KG1 (cell line): Measurements from ENCODE around the gene GUCY1A2.
"Not testable (repeated sequence)": the region's sequence is repeated elsewhere in the genome, so short reads cannot be mapped to it uniquely, and the experiment has no call there.

Experiments used
- DNase-seq: peaks from one replicate; lab custom pipeline; 2025; lab: John Stamatoyannopoulos, UW

GUCY1A2 gene, protein sequence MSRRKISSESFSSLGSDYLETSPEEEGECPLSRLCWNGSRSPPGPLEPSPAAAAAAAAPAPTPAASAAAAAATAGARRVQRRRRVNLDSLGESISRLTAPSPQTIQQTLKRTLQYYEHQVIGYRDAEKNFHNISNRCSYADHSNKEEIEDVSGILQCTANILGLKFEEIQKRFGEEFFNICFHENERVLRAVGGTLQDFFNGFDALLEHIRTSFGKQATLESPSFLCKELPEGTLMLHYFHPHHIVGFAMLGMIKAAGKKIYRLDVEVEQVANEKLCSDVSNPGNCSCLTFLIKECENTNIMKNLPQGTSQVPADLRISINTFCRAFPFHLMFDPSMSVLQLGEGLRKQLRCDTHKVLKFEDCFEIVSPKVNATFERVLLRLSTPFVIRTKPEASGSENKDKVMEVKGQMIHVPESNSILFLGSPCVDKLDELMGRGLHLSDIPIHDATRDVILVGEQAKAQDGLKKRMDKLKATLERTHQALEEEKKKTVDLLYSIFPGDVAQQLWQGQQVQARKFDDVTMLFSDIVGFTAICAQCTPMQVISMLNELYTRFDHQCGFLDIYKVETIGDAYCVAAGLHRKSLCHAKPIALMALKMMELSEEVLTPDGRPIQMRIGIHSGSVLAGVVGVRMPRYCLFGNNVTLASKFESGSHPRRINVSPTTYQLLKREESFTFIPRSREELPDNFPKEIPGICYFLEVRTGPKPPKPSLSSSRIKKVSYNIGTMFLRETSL

DNA sequence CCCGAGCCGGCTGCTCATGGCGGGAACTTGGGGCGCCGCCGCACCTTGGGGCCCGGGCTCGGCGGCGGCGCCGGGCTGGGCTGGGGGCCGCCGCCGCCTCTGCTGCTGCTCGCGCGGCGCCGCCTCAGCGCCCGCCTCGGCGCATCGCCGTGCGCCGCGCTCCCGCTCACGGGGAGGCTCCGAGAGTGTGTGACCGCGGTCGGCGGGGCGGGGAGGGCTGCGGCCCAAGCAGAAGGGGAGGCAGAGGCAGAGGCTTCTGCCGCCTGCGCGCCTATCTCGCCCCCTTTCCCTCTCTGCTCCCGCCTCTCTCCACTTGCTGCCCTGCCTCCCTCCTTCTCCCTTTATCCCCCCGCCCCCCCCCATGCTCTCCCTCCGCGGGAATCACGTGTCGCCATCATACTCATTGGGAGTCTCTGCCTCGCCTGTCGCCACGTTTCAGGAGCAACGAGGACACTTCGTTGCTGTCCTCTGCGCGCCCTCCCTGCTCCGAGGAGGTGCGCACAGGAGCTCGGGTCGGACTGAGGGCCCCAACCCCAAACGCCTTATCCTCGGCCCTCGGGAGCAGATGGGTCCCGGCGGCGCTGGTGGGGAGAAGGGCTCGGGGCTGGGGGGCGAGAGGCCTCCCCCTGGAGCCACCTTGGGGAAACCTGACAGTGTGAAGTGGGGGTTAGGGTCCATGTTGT, at the start of gene GUCY1A2:
GUCY1A2 (minus strand) TSS at position 258 of the 683 bp plus-strand sequence. CDS start 421 bp downstream, outside the sequence.
- DNase-seq, result no peak

DNA sequence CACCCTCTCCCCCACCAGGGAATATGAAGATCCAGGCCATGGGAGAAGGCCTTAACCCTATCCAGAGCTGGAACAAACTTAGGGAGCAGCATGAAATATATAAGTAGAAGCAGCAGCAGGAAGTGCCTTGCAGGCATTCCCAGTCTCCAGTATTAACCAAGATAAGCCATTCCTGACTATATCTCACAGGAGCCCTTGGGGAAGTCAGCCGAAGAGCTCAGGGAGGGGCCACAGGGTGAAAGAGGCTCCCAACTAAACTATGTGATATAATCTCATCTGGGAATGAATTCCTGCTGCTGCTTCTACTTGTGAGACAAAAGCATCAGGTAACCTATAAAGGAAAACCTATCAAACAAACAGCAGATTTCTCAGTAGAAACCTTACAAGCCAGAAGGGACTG, 36.1 kb upstream of the GUCY1A2 start:
- no peak for DNase-seq

DNA sequence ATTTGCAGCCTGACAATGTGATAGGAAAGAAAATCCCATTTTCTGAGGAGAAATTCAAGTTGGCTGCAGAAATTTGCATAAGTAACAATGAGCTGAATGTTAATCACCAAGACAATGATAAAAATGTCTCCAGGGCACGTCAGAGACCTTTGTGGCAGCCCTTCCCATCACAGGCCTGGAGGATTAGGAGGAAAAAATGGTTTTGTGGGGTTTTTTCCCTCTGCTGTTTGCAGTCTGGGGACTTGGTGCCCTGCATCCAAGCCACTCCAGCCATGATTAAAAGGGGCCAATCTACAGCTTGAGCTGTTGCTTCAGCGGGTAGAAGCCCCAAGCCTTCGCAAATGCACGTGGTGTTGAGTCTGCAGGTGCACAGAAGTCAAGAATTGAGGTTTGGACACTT, 33.1 kb upstream of the GUCY1A2 start:
- not testable (repeated sequence) for DNase-seq

DNA sequence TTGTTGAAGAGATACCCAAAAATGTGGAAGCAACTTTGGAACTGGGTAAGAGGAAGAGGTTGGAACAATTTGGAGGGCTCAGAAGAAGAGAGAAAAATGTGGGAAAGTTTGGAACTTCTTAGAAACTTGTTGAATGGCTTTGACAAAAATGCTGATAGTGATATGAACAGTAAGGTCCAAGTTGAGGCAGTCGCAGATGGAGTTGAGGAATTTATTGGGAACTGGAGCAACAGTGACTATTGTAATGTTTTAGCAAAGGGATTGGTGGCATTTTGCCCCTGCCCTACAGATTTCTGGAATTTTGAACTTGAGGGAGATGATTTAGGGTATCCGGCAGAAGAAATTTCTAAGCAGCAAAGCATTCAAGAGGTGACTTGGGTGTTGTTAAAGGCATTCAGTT, 32.6 kb upstream of the GUCY1A2 start:
- DNase-seq, result not testable (repeated sequence)

DNA sequence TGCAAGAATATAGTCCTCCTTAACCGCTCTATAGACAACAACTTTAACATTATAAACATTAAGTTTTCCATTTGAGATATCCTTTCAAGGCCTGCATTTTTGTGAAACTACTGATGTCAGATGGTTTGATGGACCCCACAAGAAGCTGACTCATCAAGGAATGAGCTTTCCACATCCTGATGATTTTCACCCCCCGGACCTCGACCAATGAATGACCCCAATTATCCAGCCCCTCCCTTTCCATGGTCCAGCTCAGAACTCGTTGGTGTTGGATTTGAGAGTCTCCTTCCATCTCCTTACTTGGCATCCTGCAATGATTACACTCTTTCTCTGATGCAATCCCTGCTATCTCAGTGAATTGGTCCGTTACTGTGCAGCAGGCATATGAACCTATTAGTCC, 31.8 kb upstream of the GUCY1A2 start:
- DNase-seq, result no peak

DNA sequence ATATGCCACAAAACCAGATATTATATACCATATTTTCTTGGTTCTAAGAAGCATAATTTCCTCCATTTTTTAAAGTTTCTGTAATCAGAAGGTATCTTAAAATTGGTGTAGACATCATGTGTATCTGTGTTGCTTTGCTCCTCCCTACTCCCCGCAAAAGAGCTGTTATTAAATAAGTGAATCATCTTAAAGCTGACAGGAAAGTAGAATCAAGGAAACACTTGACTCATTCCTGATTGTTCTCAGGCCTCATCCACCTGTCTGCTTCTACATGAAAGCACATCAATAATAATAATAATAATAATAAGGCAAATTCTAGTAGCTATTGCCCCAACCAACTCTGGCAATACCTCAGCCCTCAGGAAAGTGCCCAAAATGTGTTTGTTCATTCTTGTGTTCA, 26.2 kb upstream of the GUCY1A2 start:
- no peak for DNase-seq

DNA sequence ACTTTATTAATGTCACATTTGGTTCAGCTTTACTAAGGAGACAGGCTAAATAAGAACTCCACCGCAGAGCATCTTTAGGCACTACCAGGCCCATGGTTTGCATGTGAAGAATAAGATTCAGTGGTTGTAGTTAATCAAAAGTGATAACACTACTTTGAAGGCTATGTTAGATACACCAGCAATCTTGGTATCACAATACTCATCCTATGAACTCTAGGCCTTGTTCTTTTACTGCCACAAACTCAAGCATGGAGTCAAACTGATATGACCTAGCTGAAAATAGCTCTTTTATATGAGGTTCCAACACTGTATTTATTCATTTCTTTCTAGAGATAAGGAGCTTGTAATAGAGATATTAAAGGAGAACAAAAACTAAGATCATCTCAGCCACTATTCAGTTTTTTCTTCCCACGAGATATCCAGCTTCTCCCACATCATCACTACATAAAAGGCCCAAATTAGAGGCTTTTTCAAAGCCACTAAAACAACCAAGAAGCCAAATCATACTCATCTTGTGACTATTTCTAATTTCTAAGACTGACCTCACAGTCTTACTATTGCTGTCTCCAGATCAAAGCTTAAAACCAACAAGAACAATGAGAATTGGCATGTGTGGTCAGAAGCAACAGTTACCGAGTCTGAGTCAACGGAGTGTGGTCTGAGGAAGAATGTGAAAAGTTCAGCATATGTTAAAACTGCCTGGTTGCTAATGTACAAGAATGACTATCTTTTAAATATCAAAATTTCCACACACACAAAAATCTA, 25.1 kb upstream of the GUCY1A2 start:
- DNase-seq, result no peak

DNA sequence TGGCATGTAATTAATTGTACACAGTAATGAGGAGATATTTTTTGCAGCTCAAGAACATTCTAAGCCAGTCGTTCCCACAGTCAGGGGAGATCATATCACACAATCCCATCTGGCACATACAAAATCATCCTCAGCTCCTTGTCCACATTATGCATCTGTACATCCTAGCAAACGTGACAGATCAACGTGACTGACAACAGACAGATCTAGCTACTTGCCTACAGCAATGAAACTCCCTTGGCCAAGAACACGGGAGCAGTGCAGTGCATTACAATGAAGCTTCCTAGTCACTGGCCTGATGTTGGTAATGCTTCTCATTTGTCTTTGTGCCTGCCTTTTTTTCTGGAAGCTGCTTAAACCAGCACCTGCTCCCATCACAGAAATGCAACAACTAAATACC, 24.5 kb upstream of the GUCY1A2 start:
- DNase-seq, result no peak

DNA sequence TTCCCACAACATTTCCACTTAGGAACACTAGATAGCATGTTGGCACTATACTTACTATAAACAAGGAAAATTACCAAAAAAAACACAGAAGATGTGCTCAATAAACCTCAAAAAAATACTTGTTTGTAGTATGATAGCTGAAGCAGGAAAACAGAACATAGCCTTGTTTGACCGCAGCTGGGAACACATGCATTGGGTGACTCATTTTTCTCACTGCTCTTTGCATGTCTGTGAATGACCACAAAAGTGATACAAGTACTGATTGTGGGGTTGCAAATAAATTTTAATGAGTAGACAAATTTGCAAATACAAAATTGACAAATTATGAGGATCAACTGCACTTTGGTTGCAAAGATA, 22.8 kb upstream of the GUCY1A2 start:
- DNase-seq, result no peak

DNA sequence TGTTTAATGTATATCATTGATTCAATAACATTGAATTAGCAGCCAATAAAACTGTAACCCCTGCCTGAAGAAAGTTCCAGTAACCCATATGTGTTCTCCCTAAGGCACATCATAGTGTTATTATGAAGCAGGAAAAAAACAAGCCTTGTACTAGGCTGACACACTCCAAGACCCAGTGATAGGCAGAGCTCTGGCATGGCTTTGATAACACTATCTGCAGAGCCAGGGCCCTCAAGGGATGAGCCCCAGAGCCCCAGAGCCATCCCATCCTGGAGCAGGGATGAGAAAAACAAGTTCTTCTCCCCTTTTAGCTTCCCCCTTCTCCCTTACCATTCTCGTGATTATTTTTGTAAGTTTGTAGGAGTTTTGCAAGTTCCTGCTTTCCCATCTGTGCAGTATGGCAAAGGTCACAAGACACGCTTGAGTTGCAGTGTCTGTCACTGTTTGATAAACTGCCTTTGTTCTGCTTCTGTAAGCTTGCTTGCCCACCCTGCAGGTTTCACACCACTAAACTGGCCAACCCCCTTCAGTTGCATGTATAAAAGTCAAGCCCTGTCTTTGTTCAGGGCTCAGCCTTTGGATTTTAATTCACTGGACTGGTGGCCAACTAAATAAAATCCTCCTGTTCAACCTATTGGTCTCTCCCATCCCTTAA, 22.3 kb upstream of the GUCY1A2 start:
- no peak for DNase-seq

DNA sequence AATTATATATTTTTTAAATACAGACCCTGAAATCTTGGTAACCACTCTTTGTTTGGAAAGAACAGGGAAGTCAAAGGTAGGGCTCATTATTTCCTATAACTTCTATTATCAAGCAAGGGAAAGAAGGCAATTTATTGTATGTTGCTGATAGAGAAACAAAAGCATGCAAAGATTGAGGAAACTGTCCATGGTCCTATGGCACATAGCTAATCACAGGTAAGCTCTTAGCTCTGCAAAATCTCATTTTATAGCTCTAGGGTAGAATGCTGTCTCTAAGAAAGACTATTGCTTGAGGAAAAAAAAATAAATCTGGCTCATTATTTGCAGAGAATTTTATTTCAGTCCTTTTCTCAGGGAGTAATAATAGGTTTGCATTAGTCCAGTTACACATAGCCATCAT, 7.4 kb upstream of the GUCY1A2 start:
- DNase-seq, result no peak

DNA sequence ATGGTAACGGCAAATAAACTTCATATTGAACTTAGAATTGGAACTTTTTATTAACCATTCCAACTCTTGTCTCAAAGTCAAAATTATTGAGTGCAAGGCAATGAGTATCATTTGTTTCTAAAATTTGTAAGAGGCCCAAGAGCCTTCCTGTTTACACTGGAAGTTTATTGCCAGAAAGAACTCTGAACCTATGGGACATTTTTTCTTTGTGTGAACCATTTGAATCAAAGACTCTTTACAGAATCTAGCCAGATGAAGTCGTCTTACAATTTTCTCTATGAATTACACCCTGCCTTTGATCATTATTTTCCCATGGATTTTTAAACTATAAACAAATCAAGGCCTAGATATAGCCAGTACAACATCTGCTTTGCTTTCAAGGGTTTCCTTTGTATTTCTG, 2.3 kb upstream of the GUCY1A2 start:
- no peak for DNase-seq

DNA sequence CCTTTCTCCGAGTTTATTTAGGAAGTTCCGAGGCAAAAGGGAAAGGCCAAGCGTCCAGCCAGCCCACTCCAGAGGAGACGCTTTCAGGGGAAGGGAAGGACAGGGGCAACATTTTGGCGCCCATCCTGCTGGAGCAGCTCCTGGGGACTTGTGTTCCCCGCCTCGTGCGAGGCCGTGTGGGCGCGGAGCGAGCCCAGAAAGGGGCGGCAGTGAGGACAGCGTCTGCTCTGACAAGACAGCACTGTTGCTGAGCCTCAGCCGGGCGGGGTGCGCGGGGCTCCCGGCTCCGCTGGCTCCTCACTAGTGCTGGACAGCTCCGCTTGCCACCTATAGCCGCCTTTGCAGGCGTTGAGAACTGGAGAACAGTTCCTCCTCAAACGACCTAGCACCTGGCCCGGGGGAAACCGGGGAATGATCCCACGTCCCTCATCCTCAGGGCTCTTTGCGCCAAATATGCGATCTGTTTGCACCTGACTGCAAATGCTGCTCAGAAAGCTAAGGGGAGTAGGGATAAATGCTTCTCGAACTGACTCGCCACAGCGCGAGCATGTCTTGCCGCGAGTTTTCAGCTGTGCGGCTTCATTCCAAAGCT, 722 bp upstream of the GUCY1A2 start:
- peak; percentile 7 for DNase-seq

DNA sequence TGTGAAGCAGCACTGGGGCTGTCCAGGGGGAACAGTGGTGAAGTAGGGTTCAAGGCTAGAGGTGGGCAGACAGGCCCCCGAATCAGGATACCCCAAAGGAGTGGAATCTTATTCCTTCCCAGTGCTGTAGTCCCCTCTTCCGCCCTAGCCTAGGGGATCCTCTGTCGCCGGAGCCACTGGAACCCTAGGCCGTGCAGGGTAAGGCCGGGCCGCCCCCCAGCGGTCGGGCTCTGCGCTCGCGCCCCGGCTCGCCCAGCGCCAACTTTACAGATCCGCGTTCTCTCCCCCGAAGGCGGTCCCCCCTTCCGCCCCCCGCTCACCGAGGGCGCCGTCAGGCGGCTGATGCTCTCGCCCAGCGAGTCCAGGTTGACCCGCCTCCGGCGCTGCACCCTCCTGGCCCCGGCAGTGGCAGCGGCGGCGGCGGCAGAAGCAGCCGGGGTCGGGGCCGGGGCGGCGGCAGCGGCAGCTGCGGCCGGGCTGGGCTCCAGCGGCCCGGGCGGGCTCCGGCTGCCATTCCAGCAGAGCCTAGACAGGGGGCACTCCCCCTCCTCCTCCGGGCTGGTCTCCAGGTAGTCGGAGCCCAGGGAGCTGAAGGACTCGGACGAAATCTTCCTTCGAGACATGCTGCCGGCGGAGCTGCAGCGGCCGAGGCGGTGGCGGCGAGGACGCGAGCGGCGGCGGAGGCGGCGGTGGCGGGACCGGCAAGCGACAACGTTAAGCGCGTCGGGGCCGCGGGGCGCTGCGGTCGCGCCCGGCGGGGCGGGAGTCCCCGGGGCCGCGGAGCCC, 650 bp downstream of the GUCY1A2 start:
- DNase-seq, result no peak

DNA sequence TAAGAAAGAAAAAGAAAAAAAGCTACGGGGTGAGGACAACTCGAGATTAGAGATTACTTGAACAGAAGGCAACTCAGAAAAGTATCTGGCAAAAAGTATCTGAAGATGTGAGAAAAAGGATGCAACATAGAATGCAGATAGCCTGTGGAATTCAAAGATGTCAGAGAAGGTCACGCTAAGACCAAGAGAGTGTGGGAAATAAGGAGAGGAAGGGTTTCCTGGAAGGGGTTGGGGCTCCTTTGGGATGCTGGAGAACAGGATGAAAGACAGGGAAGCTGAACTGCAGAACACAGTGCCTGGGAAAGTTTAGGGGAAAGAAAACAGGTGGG, 1.2 kb downstream of the GUCY1A2 start:
- no peak for DNase-seq

DNA sequence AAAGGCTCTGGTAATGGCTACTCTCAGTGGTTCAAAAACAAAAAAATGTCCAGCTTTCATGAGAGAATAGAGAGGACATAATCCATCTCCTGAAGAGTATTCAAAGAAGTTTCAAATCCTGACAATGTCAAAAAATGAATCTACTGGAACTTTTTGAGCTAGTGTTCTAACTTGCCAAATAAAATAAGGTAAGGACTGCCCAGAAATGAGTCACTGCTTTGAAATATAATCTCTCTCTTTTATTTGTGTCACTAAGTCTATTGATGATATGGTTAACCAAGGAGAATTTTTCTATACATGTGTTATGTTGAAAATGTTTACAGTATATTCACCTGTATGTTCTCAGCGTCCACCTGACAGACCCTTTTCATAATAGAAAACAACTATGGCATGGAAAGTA, 3.4 kb downstream of the GUCY1A2 start:
- no peak for DNase-seq

DNA sequence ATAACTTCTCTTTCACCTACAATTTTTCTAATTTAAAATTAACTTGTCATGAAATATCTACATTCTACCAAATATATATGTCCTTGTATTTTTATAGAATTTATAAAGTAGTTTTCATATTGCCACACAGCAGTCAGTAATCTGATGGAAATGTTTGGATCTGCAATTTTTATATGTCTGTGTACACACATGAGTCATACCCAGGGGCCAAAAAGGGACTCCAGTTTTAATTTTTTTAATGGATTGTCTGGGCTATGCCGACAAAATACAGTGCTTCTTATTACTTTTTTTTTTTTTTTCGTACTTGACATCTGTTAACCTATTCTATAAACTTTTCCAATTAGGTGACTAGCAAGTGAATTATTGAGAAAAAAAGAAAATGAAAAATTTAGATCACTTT, 6.3 kb downstream of the GUCY1A2 start:
- DNase-seq, result no peak

DNA sequence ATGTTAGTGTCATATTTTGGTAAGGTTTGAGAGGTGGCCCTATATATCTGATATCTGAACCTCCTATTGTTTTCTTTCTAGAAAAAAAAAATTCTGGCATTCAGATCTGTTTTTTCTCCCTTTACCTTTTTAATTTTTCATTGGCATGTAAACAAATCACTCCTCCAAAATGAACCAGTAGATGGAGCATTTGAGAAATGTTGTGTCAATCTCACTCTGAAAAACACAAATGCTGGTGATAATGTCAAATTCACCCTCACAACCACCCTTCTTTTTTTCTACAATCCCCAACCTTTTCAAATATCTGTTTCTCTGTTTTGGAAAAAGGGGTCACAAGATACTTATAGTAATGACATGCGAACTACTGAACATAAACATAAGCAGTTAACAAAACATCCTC, 9.1 kb downstream of the GUCY1A2 start:
- DNase-seq, result no peak

DNA sequence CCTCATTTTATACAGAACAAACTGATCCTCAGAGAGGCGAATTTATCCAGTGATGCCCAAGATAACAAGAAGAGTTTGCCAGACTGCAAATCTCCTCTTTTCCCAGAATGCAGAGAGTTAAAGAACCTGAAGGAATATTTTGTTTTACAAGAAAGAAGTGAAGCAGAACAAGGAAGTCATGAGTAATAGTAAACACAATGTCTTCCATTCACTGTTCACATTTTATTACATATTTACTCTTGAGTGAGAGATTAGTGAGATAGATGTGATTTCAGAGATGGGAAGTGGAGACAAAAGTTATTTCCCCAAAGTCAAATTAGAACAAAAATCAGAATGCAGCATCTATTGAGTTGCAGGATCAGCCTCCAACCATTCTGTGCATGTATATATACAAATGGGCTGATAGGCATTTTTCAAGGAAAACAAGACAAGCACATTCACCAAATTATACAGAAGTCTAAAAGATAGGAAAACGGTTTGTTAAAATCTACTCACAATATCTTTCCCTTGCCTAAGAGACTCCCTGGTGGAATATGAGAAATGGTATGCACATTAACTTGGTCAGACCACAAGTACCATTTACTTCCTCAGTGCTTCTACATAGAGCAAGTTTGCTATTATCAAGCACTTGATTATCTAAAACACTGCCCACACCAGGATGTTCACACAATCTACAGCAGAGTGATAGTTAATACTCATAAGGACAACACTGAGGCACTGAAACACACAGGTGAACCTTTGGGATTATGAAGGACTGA, 12.0 kb downstream of the GUCY1A2 start:
- no peak for DNase-seq

DNA sequence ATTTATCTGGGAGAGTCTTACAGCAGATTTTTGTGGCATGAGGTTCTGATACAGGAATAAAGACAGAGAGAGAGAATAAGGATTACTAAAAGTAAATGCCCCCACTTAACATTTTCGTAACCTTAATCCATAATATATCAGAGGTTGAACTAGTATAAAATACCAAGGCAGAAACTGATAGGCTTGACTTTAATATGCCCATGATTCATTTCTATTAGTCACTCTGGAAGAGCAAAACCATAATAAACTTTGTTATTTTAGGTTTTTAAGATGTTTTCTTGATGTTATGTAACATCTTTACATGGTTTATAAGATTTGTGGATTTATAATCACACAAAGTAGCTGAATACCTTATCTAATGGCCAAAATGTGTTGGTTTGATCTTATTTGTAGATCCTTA, 19.1 kb downstream of the GUCY1A2 start:
- no peak for DNase-seq
